Fibroblast of lung (primary cell): ENCODE results near the gene HS6ST2.

ENCODE experiments used
- CTCF ChIP-seq, 2 donors: IDR thresholded peaks in 1 of 2; conservative IDR thresholded peaks in 1 of 2; 1 replicate in 1 of 2; 2 replicates in 1 of 2; pipeline ENCODE4 v1.5.1; 2011 to 2012; ENCODE audit warnings: low read length in 2 of 2, control low read depth in 1 of 2, inconsistent platforms in 1 of 2, low read depth in 1 of 2, mild to moderate bottlenecking in 1 of 2
- EZH2 ChIP-seq: IDR thresholded peaks from 2 replicates; pipeline ENCODE4 v1.5.1; 2012; ENCODE audit warnings: low read length, control low read depth, mild to moderate bottlenecking; ENCODE audit errors: missing control alignments

DNA sequence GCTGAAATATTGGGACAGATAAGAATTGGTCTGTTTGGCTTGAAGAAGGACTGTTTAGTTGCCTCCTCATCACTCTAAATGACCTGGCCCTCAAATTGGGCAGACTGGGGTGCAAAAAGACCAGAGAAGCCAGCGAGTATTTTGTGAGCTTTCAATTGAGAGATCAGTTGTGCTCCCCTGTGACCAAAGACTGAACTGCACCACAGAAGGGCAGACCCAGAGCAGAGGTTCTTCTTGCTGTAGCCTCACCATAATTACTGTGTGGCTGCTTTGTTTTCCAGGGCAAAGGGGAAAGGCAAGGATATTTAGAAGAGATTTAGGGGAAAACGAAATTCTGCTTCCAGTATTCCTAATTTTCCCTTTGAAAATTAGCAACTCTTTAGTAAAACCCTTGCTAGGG lies 365.5 kb downstream of the HS6ST2 start:
- TF ChIP-seq CTCF (conservative IDR thresholded peaks at IDR 0.05 in 1 of 2, IDR thresholded peaks at IDR 0.05 in 1 of 2; ENCODE audit: low read depth in 1 of 2, low read length in 2 of 2) (peak; percentile 57 to 59), EZH2 (no peak)
